Activated CD8-positive, alpha-beta memory T cell treated with anti-CD3 and anti-CD28 coated beads, Interleukin-2, amount 50 U/mL, for 4 hours (primary cell): Measurements from ENCODE around the gene GABBR2.

ENCODE experiments used
- DNase-seq: peaks from one replicate; pipeline ENCODE4 v3.0.0-alpha.2; 2020

GABBR2 gene

GRCh38 chr9:98567540-98568233 is 141.0 kb downstream of the GABBR2 start:
- DNase-seq, result no peak

GRCh38 chr9:98565152-98566135 is 143.3 kb downstream of the GABBR2 start:
- DNase-seq, result no peak

GRCh38 chr9:98564714-98565113 is 144.0 kb downstream of the GABBR2 start:
- DNase-seq, result no peak

GRCh38 chr9:98563988-98564387 is 144.7 kb downstream of the GABBR2 start:
- no peak for DNase-seq

GRCh38 chr9:98563212-98563907 is 145.4 kb downstream of the GABBR2 start:
- DNase-seq, result no peak

- no peak for DNase-seq
These were observed 149.2 kb downstream of the GABBR2 start for GRCh38 chr9:98559561-98559960.

GRCh38 chr9:98558575-98558974 is 150.2 kb downstream of the GABBR2 start:
- DNase-seq, result no peak

- no peak for DNase-seq
These were observed 152.2 kb downstream of the GABBR2 start for GRCh38 chr9:98556511-98556910.

GRCh38 chr9:98555651-98556465 is 152.9 kb downstream of the GABBR2 start:
- no peak for DNase-seq

- no peak for DNase-seq
These were observed 154.0 kb downstream of the GABBR2 start for GRCh38 chr9:98554752-98555151.

GRCh38 chr9:98552331-98552730 is 156.4 kb downstream of the GABBR2 start:
- DNase-seq, result no peak

- DNase-seq, result no peak
These were observed 157.0 kb downstream of the GABBR2 start for GRCh38 chr9:98551511-98552286.

GRCh38 chr9:98550206-98550820 is 158.4 kb downstream of the GABBR2 start:
- no peak for DNase-seq

GRCh38 chr9:98549401-98549800 is 159.3 kb downstream of the GABBR2 start:
- DNase-seq, result no peak

- no peak for DNase-seq
These were observed 161.1 kb downstream of the GABBR2 start for GRCh38 chr9:98547606-98548005.

- no peak for DNase-seq
These were observed 163.7 kb downstream of the GABBR2 start for GRCh38 chr9:98545021-98545420.

GRCh38 chr9:98541684-98542230 is 167.0 kb downstream of the GABBR2 start:
- no peak for DNase-seq

GRCh38 chr9:98540476-98540875 is 168.3 kb downstream of the GABBR2 start:
- no peak for DNase-seq

- DNase-seq, result no peak
These were observed 168.8 kb downstream of the GABBR2 start for GRCh38 chr9:98539954-98540353.

GRCh38 chr9:98538626-98539031 is 170.1 kb downstream of the GABBR2 start:
- no peak for DNase-seq

- no peak for DNase-seq
These were observed 170.5 kb downstream of the GABBR2 start for GRCh38 chr9:98538203-98538602.
